T1000 (cell line): Measurements from ENCODE around the gene EDC4.
A peak's percentile ranks its signal among the peaks of the same experiment; 100 is the strongest.
"Not testable (repeated sequence)": the region's sequence is repeated elsewhere in the genome, so short reads cannot be mapped to it uniquely, and the experiment has no call there.

Source experiments
- DNase-seq: peaks from one replicate; lab custom pipeline; 2025; ENCODE audit warnings: mixed read lengths; lab: John Stamatoyannopoulos, UW

EDC4 gene

GRCh38 chr16:67847064-67847861 is 25.6 kb upstream of the EDC4 start, which contains the start of gene CENPT:
Gene CENPT, minus strand, starts transcription at chr16:67847693. Its CDS starts 13,834 bp downstream, at chr16:67833859.
- peak; percentile 12 for DNase-seq

GRCh38 chr16:67848118-67848517 is 24.7 kb upstream of the EDC4 start:
- no peak for DNase-seq

- no peak for DNase-seq
Measured at GRCh38 chr16:67853670-67854069, 19.2 kb upstream of the EDC4 start.

- DNase-seq, result no peak
Measured at GRCh38 chr16:67855789-67856188, 17.1 kb upstream of the EDC4 start.

- DNase-seq, result no peak
Measured at GRCh38 chr16:67856927-67857546, 15.8 kb upstream of the EDC4 start.

- DNase-seq, result peak; percentile 84
Measured at GRCh38 chr16:67857547-67858233, 15.2 kb upstream of the EDC4 start.

- DNase-seq, result no peak
Measured at GRCh38 chr16:67858500-67858899, 14.4 kb upstream of the EDC4 start.

- DNase-seq, result no peak
Measured at GRCh38 chr16:67860589-67861398, 12.1 kb upstream of the EDC4 start.

GRCh38 chr16:67861877-67862276 is 11.0 kb upstream of the EDC4 start:
- no peak for DNase-seq

GRCh38 chr16:67862623-67863583 is 9.9 kb upstream of the EDC4 start:
- DNase-seq, result no peak

- not testable (repeated sequence) for DNase-seq
Measured at GRCh38 chr16:67864044-67864443, 8.8 kb upstream of the EDC4 start.

GRCh38 chr16:67864594-67864993 is 8.3 kb upstream of the EDC4 start:
- DNase-seq, result no peak

GRCh38 chr16:67865318-67865717 is 7.5 kb upstream of the EDC4 start:
- no peak for DNase-seq

- no peak for DNase-seq
Measured at GRCh38 chr16:67868290-67868689, 4.6 kb upstream of the EDC4 start.

GRCh38 chr16:67869653-67870052 is 3.2 kb upstream of the EDC4 start:
- DNase-seq, result no peak

GRCh38 chr16:67871256-67871655 is 1.6 kb upstream of the EDC4 start:
- no peak for DNase-seq

GRCh38 chr16:67872131-67872630 is 671 bp upstream of the EDC4 start:
- DNase-seq, result no peak

GRCh38 chr16:67873435-67874370 is 851 bp downstream of the EDC4 start:
- no peak for DNase-seq

GRCh38 chr16:67874372-67874771 is 1.5 kb downstream of the EDC4 start:
- no peak for DNase-seq

- DNase-seq, result no peak
Measured at GRCh38 chr16:67877064-67877463, 4.2 kb downstream of the EDC4 start.
